ENCODE data around the gene CMKLR1. TPM values are rescaled to one million over a fixed set of nuclear protein-coding genes. Genes with fewer than 3 reads are reported as not detected.

CMKLR1 gene
- total RNA-seq, 1 experiment from 2014 or later, result 0.15 TPM

- no peak for TF ChIP-seq ZFX (IDR thresholded peaks at IDR 0.05)
- no peak for TF ChIP-seq CBX3 (IDR thresholded peaks at IDR 0.05; ENCODE audit: low read depth)
- no peak for TF ChIP-seq JUND (IDR thresholded peaks at IDR 0.05)
- no peak for TF ChIP-seq EZH2 (IDR thresholded peaks at IDR 0.05)
- TF ChIP-seq POLR2A (IDR thresholded peaks at IDR 0.05; ENCODE audit: borderline replicate concordance, extremely low read depth, insufficient read depth, insufficient read length), result no peak
- TF ChIP-seq ZNF274 (IDR thresholded peaks at IDR 0.05; ENCODE audit: low read depth, low read length), result no peak
- TF ChIP-seq RAD21 (IDR thresholded peaks at IDR 0.05; ENCODE audit: low read depth), result no peak
- TF ChIP-seq SIN3A (IDR thresholded peaks at IDR 0.05; ENCODE audit: low read depth), result no peak
- ChIA-PET RAD21 (ENCODE audit: low non-redundant PET in 1 of 2, low total read pairs in 2 of 2, uncharacterized antibody in 2 of 2, unreplicated experiment in 2 of 2) (no interaction called here), CTCF (no interaction called here), POLR2A (no interaction called here)
- H3K4me2 ChIP-seq (ENCODE audit: low read length), result no peak overlapping the region
- no peak for DNase-seq (ENCODE audit: low read depth, low spot score)
- no peaks in the 10 kb centered on the region for H3K9me2 ChIP-seq (ENCODE audit: insufficient read depth)
- H3K27me3 ChIP-seq (ENCODE audit: insufficient read depth, low read length), result peaks cover 5% of the 10 kb centered on the region; the same call in 1 of the 2 replicates
- H3K4me1 ChIP-seq (ENCODE audit: control insufficient read depth in 1 of 2, insufficient read depth in 2 of 2, low read length in 2 of 2), result peaks cover 12 to 35% of the 10 kb centered on the region in 2 experiments
- H3K4me3 ChIP-seq (replicated peaks in 1 of 2; ENCODE audit: low read depth in 1 of 2, low read length in 2 of 2), result no peak overlapping the region
- no peak overlapping the region for H2AFZ ChIP-seq (ENCODE audit: low read depth, low read length, poor library complexity, severe bottlenecking)
- intact Hi-C loops (cut with micrococcal nuclease), result no loop called here
- H3K9ac ChIP-seq (ENCODE audit: low read length), result no peak overlapping the region
- H3K36me3 ChIP-seq (ENCODE audit: control insufficient read depth in 1 of 2, insufficient read depth in 2 of 2, low read length in 2 of 2), result no peaks in the 10 kb centered on the region
- ATAC-seq, result no peak
- H3K9me3 ChIP-seq (ENCODE audit: control insufficient read depth in 1 of 2, insufficient read depth in 1 of 2, low read depth in 1 of 2, low read length in 2 of 2), result no peaks in the 10 kb centered on the region
- no peaks in the 10 kb centered on the region for H3K79me2 ChIP-seq (ENCODE audit: insufficient read depth, low read length)
- no peak overlapping the region for H3K27ac ChIP-seq (ENCODE audit: low read depth, low read length)
- H4K20me1 ChIP-seq (ENCODE audit: insufficient read depth), result no peaks in the 10 kb centered on the region
- no TSS peak for BruUV-seq (replicated peaks)
Observed at GRCh38 chr12:108303703-108304102, 35.4 kb downstream of the CMKLR1 start.

GRCh38 chr12:108302403-108303311 is 36.5 kb downstream of the CMKLR1 start:
- H3K4me2 ChIP-seq (ENCODE audit: low read length), result peak overlapping the region; percentile 61
- CTCF ChIA-PET, result no interaction called here

More at GRCh38 chr12:108302403-108303311, 36.5 kb downstream of the CMKLR1 start:
- no peaks in the 10 kb centered on the region for H3K36me3 ChIP-seq (ENCODE audit: control insufficient read depth in 1 of 2, insufficient read depth in 2 of 2, low read length in 2 of 2)
- BruUV-seq (replicated peaks), result no TSS peak
- H4K20me1 ChIP-seq (ENCODE audit: insufficient read depth), result no peaks in the 10 kb centered on the region
- H3K9me3 ChIP-seq (ENCODE audit: control insufficient read depth in 1 of 2, insufficient read depth in 1 of 2, low read depth in 1 of 2, low read length in 2 of 2), result no peaks in the 10 kb centered on the region
- DNase-seq (ENCODE audit: low read depth, low spot score) (no peak), ATAC-seq (peak; percentile 86)
- H2AFZ ChIP-seq (ENCODE audit: low read depth, low read length, poor library complexity, severe bottlenecking), result peak overlapping the region; percentile 38
- POLR2A ChIA-PET, result no interaction called here
- peak overlapping the region in 1 of 2 experiments; percentile 20; a peak in 1 of 4 replicates for H3K4me3 ChIP-seq (replicated peaks in 1 of 2; ENCODE audit: low read depth in 1 of 2, low read length in 2 of 2)
- no peaks in the 10 kb centered on the region for H3K79me2 ChIP-seq (ENCODE audit: insufficient read depth, low read length)
- RAD21 ChIA-PET (ENCODE audit: low non-redundant PET in 1 of 2, low total read pairs in 2 of 2, uncharacterized antibody in 2 of 2, unreplicated experiment in 2 of 2), result no interaction called here
- H3K9me2 ChIP-seq (ENCODE audit: insufficient read depth), result no peaks in the 10 kb centered on the region
- peaks cover 12 to 35% of the 10 kb centered on the region in 2 experiments for H3K4me1 ChIP-seq (ENCODE audit: control insufficient read depth in 1 of 2, insufficient read depth in 2 of 2, low read length in 2 of 2)
- no peaks in the 10 kb centered on the region for H3K27me3 ChIP-seq (ENCODE audit: insufficient read depth, low read length)
- TF ChIP-seq SRF (IDR thresholded peaks at IDR 0.05; ENCODE audit: low read depth) (no peak), POLR2A (IDR thresholded peaks at IDR 0.05; ENCODE audit: borderline replicate concordance, extremely low read depth, insufficient read depth, insufficient read length) (no peak), ELF1 (IDR thresholded peaks at IDR 0.05; ENCODE audit: borderline replicate concordance, low read depth) (no peak), SP1 (IDR thresholded peaks at IDR 0.05; ENCODE audit: low read depth) (no peak), TCF7L2 (IDR thresholded peaks at IDR 0.05; ENCODE audit: borderline replicate concordance, extremely low read depth, insufficient read depth, insufficient read length) (no peak), ZBTB33 (IDR thresholded peaks at IDR 0.05; ENCODE audit: extremely low read depth, insufficient replicate concordance, low read length) (no peak), CEBPB (IDR thresholded peaks at IDR 0.05; ENCODE audit: low read depth) (no peak), FOSL1 (IDR thresholded peaks at IDR 0.05; ENCODE audit: low read depth) (no peak), YY1 (IDR thresholded peaks at IDR 0.05; ENCODE audit: extremely low read depth, insufficient replicate concordance, low read depth, low read length) (no peak), RAD21 (IDR thresholded peaks at IDR 0.05; ENCODE audit: low read depth) (no peak; the same call in 1 of the 2 replicates), EZH2phosphoT487 (IDR thresholded peaks at IDR 0.05; ENCODE audit: borderline replicate concordance) (no peak), ZNF274 (IDR thresholded peaks at IDR 0.05; ENCODE audit: low read depth, low read length) (no peak)
- intact Hi-C loops (cut with micrococcal nuclease), result no loop called here
- H3K9ac ChIP-seq (ENCODE audit: low read length), result no peak overlapping the region
- H3K27ac ChIP-seq (ENCODE audit: low read depth, low read length), result no peak overlapping the region
